GM23338 (cell line): ENCODE results near the gene ADRA1B. TPM values are rescaled to one million over a fixed set of nuclear protein-coding genes. Genes with fewer than 3 reads are reported as not detected.

Experiments
- ATAC-seq: fragments of 200-7000 bp; cut with Tn5 transposase; 3 replicates; pipeline ENCODE4 v1.9.1; 2020
- DNase-seq: peaks from one replicate; pipeline ENCODE4 v3.0.0-alpha.2; 2015; ENCODE audit warnings: low spot score
- H2AFZ ChIP-seq: fragments of 200-600 bp; sonication (generic); 2 replicates; pipeline ENCODE4 v1.8.0; 2016; ENCODE audit warnings: antibody characterized with exemption, mild to moderate bottlenecking, moderate library complexity
- H3F3A ChIP-seq: fragments of 200-600 bp; sonication (generic); replicated peaks from 2 replicates; pipeline ENCODE4 v1.8.0; 2017; ENCODE audit warnings: antibody characterized with exemption, mixed run types, low read depth
- H3K27ac ChIP-seq: fragments of 200-600 bp; sonication (generic); 2 replicates; pipeline ENCODE4 v1.6.1; 2016; ENCODE audit warnings: low read depth
- H3K27me3 ChIP-seq: fragments of 200-600 bp; sonication (generic); 2 replicates; pipeline ENCODE4 v1.8.0; 2016; ENCODE audit warnings: mild to moderate bottlenecking, mixed run types, moderate library complexity; ENCODE audit not compliant: insufficient read depth
- H3K36me3 ChIP-seq: fragments of 200-600 bp; sonication (generic); 2 replicates; pipeline ENCODE4 v1.8.0; 2016; ENCODE audit warnings: mild to moderate bottlenecking; ENCODE audit not compliant: insufficient read depth
- H3K4me1 ChIP-seq: fragments of 200-600 bp; sonication (generic); 2 replicates; pipeline ENCODE4 v1.8.0; 2016; ENCODE audit warnings: mild to moderate bottlenecking, moderate library complexity; ENCODE audit not compliant: insufficient read depth
- H3K4me2 ChIP-seq: fragments of 200-600 bp; sonication (generic); 2 replicates; pipeline ENCODE4 v1.7.1; 2017; ENCODE audit warnings: mixed run types
- H3K4me3 ChIP-seq: fragments of 200-600 bp; sonication (generic); 2 replicates; pipeline ENCODE4 v1.6.1; 2016; ENCODE audit warnings: mixed run types
- H3K79me2 ChIP-seq: fragments of 200-600 bp; sonication (generic); replicated peaks from 2 replicates; pipeline ENCODE4 v1.8.0; 2017; ENCODE audit warnings: mild to moderate bottlenecking; ENCODE audit not compliant: insufficient read depth
- H3K9me2 ChIP-seq: fragments of 200-600 bp; sonication (generic); 2 replicates; pipeline ENCODE4 v1.8.0; 2017; ENCODE audit not compliant: insufficient read depth
- H4K20me1 ChIP-seq: fragments of 200-600 bp; sonication (generic); replicated peaks from 2 replicates; pipeline ENCODE4 v1.8.0; 2017; ENCODE audit warnings: mild to moderate bottlenecking; ENCODE audit not compliant: insufficient read depth
- H3K27ac Mint-ChIP-seq: 2 replicates; pipeline ENCODE4 v1.8.0; 2020; ENCODE audit warnings: inconsistent platforms, mild to moderate bottlenecking, moderate library complexity, mixed read lengths
- H3K27me3 Mint-ChIP-seq: 3 replicates; pipeline ENCODE4 v1.8.0; 2022; ENCODE audit warnings: low read depth, mild to moderate bottlenecking, moderate library complexity, mixed read lengths, inconsistent platforms; ENCODE audit not compliant: insufficient read depth, poor library complexity
- H3K36me3 Mint-ChIP-seq: 3 replicates; pipeline ENCODE4 v1.8.0; 2021; ENCODE audit warnings: low read depth, mild to moderate bottlenecking, inconsistent platforms, moderate library complexity, mixed read lengths
- H3K4me1 Mint-ChIP-seq: 3 replicates; pipeline ENCODE4 v1.8.0; 2020; ENCODE audit warnings: mild to moderate bottlenecking, inconsistent platforms, mixed read lengths
- H3K4me3 Mint-ChIP-seq: 3 replicates; pipeline ENCODE4 v1.8.0; 2021; ENCODE audit warnings: moderate library complexity, mild to moderate bottlenecking, inconsistent platforms, mixed read lengths
- H3K9me3 Mint-ChIP-seq: 3 replicates; pipeline ENCODE4 v1.8.0; 2020; ENCODE audit warnings: moderate library complexity, mild to moderate bottlenecking, inconsistent platforms, mixed read lengths
- CREB1 ChIP-seq: fragments of 250-450 bp; sonication (Bioruptor Pico); IDR thresholded peaks from 2 replicates; pipeline ENCODE4 v1.5.0; 2020; ENCODE audit warnings: low read depth, mild to moderate bottlenecking, moderate library complexity
- EZH2 ChIP-seq: fragments of 200-600 bp; sonication (generic); IDR thresholded peaks from one replicate; pipeline ENCODE4 v1.8.0; 2017; ENCODE audit warnings: antibody characterized with exemption, mild to moderate bottlenecking, low read depth; ENCODE audit not compliant: unreplicated experiment
- NANOG ChIP-seq: IDR thresholded peaks from 2 replicates; pipeline ENCODE4 v1.6.1; 2016; ENCODE audit warnings: antibody characterized with exemption, borderline replicate concordance
- POLR2AphosphoS5 ChIP-seq: IDR thresholded peaks from 2 replicates; pipeline ENCODE4 v1.6.1; 2016; ENCODE audit warnings: antibody characterized with exemption, low read depth
- ZNF114 ChIP-seq: fragments of 250-450 bp; sonication (Bioruptor Pico); IDR thresholded peaks from 2 replicates; pipeline ENCODE4 v1.5.0; 2020; ENCODE audit warnings: mild to moderate bottlenecking, moderate library complexity
- polyA plus RNA-seq: library from polyadenylated mRNA; unstranded; fragments of >200 nt; fragmentation: Nextera tagmentation; extraction: Ambion mirVana; gene quantifications from 2 replicates; pipeline ENCODE4 v1.2.1, GENCODE V29; 2016
- total RNA-seq: library from RNA; depleted of rRNA; stranded (reverse); fragments of >200 nt; shearing (Covaris generic); gene quantifications from 2 replicates; pipeline ENCODE4 v1.2.3, GENCODE V29; 2014
- TF ChIP-seq, protein P1 (sequence below): IDR thresholded peaks from 2 replicates; pipeline ENCODE4 v1.6.1; 2016; ENCODE audit warnings: antibody characterized with exemption
- TF ChIP-seq, protein P2 (sequence below), 2 experiments: fragments of 200-600 bp in 1 of 2; sonication (generic) in 1 of 2; conservative IDR thresholded peaks; 2 replicates each; pipeline versions ENCODE4 v1.5.1 to v1.6.1; 2016 to 2017; ENCODE audit warnings: antibody characterized with exemption in 2 of 2, low read depth in 2 of 2, mild to moderate bottlenecking in 2 of 2, moderate library complexity in 1 of 2

ADRA1B gene
- total and polyA plus RNA-seq, 2 experiments from 2014 or later: not detected

DNA sequence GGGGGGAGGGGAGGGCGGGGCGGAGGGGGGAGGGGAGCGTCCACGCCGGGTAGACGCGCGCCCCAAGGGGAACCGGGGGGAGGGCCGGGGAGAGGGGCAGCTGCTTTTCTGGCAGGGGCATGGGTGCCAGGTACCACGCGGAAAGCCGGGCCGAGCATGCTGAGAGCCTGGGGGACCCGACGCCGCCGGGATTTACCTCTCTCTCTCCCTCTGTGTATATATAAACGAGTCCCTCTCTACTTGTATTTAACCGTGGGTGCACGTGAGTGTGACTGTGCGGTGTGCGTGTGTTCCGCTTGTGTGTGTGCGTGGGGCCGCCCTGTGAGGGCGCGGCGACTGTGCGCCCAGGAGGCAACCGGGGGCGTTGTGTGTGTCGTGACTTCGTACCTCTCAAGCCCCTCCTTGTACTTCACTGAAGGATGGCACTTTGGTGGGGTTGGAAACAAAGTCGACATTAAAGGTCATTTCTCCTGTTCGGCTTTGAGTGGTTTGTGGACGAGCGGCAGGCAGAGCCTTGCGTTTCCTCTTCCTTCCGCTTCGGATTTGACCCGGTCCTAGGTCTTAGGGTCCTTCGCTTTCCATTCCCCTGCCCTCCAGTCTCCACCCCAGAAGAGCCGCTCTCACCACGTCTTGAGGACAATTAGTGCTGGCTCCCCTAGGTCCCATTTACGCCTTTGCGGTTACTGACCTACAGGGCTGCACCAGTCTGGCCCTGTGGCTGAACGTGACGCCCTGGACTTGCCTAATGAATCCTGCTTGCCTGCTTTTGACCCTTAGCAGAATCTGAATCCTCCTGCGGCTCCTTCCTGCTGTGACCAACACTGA is 56.5 kb downstream of the ADRA1B start:
- Mint-ChIP-seq H3K27ac (no peak overlapping the region), H3K9me3 (no peaks in the 10 kb centered on the region), H3K36me3 (no peaks in the 10 kb centered on the region), H3K4me3 (peak overlapping the region; percentile 82), H3K4me1 (peaks cover 9% of the 10 kb centered on the region), H3K27me3 (peaks cover 40% of the 10 kb centered on the region)
- TF ChIP-seq, protein P1, sequence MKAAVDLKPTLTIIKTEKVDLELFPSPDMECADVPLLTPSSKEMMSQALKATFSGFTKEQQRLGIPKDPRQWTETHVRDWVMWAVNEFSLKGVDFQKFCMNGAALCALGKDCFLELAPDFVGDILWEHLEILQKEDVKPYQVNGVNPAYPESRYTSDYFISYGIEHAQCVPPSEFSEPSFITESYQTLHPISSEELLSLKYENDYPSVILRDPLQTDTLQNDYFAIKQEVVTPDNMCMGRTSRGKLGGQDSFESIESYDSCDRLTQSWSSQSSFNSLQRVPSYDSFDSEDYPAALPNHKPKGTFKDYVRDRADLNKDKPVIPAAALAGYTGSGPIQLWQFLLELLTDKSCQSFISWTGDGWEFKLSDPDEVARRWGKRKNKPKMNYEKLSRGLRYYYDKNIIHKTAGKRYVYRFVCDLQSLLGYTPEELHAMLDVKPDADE: no peak
- TF ChIP-seq ZNF114 (CRISPR knock-in tag) (no peak), NANOG (no peak), EZH2 (peak; percentile 83), POLR2AphosphoS5 (no peak)
- peak; percentile 53 for DNase-seq
- H3K4me1 ChIP-seq: peaks cover 11% of the 10 kb centered on the region
- peak; percentile 65 for ATAC-seq
- H3F3A ChIP-seq: no peaks in the 10 kb centered on the region; the same call in 1 of the 2 replicates
- peak overlapping the region; percentile 61 for H3K4me3 ChIP-seq
- H3K4me2 ChIP-seq: peak overlapping the region; percentile 85
- H3K36me3 ChIP-seq: no peaks in the 10 kb centered on the region
- no peak overlapping the region for H3K27ac ChIP-seq
- no peaks in the 10 kb centered on the region for H3K9me2 ChIP-seq
- H4K20me1 ChIP-seq: no peaks in the 10 kb centered on the region
- H3K79me2 ChIP-seq: no peaks in the 10 kb centered on the region
- H3K27me3 ChIP-seq: peaks cover 54% of the 10 kb centered on the region
- H2AFZ ChIP-seq: peak overlapping the region; percentile 99

DNA sequence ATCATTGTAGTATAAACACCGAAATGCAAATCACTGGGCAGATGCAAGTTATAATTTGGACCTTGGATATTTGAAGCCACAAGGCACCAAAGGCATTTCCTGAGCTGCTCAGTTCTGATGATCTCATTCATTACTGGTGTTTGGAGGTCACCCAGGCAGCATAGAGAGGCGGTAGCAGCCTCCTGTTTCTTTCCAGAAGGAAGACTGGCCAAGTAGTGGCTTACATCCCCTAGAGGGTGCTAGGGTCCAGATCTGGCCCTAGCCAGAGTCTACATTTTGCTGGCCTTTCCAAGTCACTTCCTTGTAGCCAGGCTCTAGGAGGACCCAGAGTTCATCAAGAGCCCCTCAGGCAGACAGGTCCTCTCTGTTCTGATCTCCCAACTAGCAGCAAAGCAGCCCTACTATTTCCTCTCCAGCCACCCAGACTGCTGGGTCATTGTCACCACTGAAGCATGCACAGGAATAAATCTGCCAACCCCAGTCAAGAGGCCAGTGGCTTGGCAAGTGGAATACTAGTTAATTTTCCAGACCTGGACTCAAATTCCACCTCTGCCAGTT is 59.3 kb downstream of the ADRA1B start:
- Histone ChIP-seq H3K4me2 (no peak overlapping the region), H3K79me2 (no peaks in the 10 kb centered on the region), H3K27ac (no peak overlapping the region), H3K4me3 (no peak overlapping the region), H3K27me3 (peaks cover 41% of the 10 kb centered on the region), H4K20me1 (no peaks in the 10 kb centered on the region), H2AFZ (no peak overlapping the region), H3K4me1 (peaks cover 11% of the 10 kb centered on the region), H3K36me3 (no peaks in the 10 kb centered on the region), H3K9me2 (no peaks in the 10 kb centered on the region), H3F3A (no peaks in the 10 kb centered on the region; the same call in 1 of the 2 replicates)
- DNase-seq: peak; percentile 12
- Mint-ChIP-seq H3K4me3 (no peak overlapping the region), H3K4me1 (peaks cover 9% of the 10 kb centered on the region), H3K27ac (no peak overlapping the region), H3K9me3 (no peaks in the 10 kb centered on the region), H3K27me3 (peaks cover 39% of the 10 kb centered on the region), H3K36me3 (no peaks in the 10 kb centered on the region)
- TF ChIP-seq, protein P2, sequence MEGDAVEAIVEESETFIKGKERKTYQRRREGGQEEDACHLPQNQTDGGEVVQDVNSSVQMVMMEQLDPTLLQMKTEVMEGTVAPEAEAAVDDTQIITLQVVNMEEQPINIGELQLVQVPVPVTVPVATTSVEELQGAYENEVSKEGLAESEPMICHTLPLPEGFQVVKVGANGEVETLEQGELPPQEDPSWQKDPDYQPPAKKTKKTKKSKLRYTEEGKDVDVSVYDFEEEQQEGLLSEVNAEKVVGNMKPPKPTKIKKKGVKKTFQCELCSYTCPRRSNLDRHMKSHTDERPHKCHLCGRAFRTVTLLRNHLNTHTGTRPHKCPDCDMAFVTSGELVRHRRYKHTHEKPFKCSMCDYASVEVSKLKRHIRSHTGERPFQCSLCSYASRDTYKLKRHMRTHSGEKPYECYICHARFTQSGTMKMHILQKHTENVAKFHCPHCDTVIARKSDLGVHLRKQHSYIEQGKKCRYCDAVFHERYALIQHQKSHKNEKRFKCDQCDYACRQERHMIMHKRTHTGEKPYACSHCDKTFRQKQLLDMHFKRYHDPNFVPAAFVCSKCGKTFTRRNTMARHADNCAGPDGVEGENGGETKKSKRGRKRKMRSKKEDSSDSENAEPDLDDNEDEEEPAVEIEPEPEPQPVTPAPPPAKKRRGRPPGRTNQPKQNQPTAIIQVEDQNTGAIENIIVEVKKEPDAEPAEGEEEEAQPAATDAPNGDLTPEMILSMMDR (conservative IDR thresholded peaks at IDR 0.05; ENCODE audit: low read depth in 2 of 2): peak; percentile 15 to 53; a peak in 3 of 4 replicates
- TF ChIP-seq CREB1 (CRISPR knock-in tag): no peak
- ATAC-seq: no peak
